GF-D8 (cell line): ENCODE results near the gene RYR3.

Source experiments
- DNase-seq: peaks from one replicate; lab custom pipeline; 2025; lab: John Stamatoyannopoulos, UW

The RYR3 gene

GRCh38 chr15:33716025-33716424 lies 405.3 kb downstream of the RYR3 start:
- no peak for DNase-seq

GRCh38 chr15:33720952-33721351 lies 410.2 kb downstream of the RYR3 start:
- DNase-seq: no peak

GRCh38 chr15:33722005-33722672 lies 411.4 kb downstream of the RYR3 start:
- DNase-seq: no peak

GRCh38 chr15:33722673-33723015 lies 411.9 kb downstream of the RYR3 start:
- no peak for DNase-seq

- no peak for DNase-seq
Measured at GRCh38 chr15:33724321-33725036, 413.7 kb downstream of the RYR3 start.

DNA sequence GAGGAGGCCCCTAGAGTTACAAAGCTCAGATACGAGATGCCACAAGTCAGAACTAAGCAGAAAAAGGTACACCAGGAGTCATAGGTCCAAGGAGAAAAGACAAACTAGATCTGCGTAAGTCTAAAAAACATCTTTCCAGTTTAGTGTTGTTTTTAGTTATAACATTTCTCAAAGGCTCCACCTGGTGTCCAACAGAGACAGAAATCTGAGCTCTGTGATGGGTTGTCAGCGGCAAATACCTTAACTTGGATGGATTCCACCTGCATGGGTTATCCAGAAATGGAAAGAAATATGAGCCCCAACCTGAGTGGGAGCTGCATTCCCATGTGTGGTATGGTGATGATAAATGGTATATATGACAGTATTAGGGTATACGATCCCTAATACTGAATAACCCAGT lies 418.9 kb downstream of the RYR3 start:
- DNase-seq: no peak

DNA sequence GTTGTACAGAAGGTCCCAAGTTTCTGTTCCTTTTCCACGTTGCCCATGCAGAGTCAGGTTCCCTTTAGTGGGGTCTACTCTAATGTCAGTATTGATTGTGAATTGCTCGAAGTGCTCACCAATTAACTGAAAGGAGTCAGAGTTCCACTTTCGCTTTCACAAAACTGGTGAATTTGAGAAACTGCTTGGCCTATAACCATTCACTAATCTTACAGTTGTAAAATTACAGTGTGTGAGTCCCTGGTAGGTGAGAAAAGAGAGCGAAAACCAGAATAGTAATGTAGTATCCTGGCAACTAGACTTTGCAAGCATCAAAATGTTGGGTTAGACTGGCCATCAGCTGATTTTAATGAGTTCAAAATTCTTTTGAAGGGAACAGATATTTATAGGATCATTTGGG lies 420.0 kb downstream of the RYR3 start:
- DNase-seq: no peak

DNA sequence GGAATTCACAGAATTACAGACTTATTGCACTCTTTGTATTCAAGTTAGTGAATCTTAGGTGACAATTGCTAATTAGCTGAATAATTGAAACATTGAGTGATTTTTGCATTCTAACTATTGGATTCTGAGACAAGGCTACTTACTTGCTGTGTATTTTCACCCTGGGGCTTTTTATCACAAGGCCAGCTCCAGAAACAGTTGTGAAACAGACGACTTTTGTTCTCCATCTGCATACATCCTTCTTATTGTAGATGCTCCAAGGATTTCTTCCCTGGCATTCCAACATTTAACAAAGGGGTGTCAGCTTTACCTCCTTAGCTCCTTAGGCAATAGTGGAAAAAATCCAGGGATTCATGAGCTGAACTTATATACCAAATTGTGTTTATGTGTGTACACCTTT lies 424.4 kb downstream of the RYR3 start:
- no peak for DNase-seq

DNA sequence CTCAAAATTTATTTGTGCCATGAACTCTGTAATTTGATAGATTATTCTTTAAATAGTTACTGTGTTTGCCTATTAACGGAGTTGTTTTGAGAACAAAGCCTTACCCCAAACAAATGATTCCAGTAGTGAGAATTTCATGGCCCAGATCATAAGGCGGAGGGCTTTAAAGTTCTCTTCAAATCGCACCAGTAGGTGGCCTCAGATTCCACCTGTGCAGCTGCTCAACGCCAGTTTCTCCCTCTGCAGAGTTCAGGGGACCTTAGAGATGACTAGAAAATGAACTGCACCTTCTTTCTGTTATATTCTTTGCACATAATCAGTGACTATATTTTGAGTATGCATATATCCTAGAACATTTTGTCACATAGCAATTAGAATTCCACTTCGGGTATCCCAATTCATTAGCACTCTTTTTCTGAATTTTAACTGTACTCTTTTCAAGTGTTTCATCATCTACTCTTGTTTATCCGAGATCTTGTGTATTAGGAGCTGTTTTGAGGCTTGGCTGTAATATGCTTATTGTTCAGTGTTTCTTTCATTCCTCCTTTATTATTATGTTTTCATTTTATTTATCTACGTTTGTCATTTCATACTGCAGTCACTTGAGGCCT lies 425.0 kb downstream of the RYR3 start:
- no peak for DNase-seq

DNA sequence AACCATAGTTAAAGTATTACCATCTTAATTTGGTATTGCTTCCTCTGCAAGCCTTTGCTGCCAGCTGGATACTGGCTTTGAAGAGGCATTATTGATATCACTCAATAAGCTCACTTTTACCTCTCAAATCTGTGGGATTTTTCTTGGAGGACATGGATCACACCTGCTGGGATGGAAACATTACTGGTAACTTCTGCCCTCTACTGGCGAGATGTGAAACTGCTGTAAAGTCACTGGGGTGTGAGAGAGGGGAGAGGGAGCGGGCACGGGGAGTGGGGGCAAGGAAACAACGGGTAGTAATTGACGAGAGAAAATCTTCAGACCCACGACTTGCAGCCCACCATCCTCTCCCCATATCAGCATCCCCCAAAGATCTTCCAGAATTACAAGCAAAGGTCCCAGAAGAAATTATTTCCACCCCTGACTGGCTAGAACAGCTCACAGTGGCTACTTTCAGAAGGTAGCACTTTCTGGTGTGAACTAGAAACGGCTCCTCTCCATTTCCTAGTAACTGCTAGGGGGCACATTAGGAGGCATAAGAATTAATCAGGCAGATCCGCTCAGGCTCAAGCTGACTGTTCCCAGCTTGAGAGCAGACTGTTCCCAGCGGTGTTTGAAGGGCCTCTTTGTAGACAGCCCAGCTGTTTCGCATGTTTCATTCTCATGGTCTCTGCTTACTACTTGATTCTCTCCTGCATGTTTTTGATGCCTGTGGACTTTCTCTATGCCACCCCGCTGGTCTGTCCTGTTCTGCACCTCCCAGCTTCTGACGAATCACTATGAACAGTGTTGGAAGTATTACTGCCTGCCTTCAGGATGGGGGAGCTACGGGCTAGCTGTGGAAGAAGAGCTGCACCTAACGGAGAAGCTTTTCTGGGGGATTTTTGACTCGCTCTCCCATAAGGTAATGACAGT lies 427.2 kb downstream of the RYR3 start:
- no peak for DNase-seq

GRCh38 chr15:33738941-33739664 lies 428.3 kb downstream of the RYR3 start:
- DNase-seq: no peak

GRCh38 chr15:33742306-33742705 lies 431.5 kb downstream of the RYR3 start:
- no peak for DNase-seq

- no peak for DNase-seq
Measured at GRCh38 chr15:33742800-33743199, 432.0 kb downstream of the RYR3 start.

DNA sequence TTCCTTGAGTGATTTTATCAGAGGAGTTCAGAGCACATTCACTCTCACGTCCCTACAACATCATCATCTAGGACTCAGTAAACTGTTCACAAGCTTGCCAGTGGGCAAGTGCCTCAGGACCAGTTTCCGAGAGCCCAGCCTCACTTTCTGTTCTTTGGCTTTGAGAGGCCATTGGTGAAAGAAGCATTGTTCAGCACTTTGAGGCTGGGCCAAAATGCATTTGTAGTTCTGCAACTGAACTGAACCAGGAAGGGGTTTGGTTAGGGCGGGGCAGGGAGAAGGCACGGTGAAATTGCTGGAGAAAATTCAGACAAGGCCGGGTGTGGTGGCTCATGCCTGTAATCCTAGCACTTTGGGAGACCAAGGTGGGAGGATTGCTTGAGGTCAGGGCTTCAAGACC lies 435.4 kb downstream of the RYR3 start:
- no peak for DNase-seq

GRCh38 chr15:33753012-33753411 lies 442.2 kb downstream of the RYR3 start:
- no peak for DNase-seq

DNA sequence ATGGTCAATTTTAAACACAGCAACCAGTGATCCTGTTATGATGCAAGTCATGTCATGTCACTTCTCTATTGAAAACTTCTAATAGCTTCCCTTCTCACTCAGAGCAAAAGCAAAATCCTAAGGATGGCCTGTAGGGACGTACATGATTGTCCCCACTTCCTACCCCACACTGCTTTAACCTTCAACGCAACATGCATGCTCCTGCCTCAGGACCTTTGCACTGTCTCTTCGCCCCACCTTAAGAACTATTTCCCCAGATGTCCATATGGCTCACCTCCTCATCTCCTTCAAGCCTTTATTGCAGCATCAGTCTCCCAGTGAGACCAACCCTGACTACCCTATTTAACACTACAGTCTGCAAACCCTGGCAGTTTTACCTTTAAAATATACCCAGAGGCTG lies 443.5 kb downstream of the RYR3 start:
- DNase-seq: no peak

DNA sequence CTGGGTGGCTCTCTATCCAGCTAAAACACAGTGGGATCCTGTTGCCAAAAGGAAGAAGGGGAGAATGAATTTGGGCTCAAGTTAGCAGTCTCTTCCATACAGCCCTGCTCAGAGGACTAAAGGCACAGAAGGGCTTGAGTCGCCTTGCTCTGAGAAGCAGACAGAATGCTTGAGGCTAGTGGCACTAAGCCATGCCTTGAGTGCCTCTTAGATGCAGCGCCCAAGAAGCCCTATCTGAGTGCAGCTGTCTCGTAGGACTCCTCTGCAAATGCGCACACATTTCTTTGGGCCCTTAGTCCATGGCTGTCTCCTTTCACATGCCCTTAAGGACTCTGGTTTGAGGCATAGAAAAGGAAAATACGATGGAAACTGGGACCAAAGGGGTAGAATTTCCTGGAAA lies 446.2 kb downstream of the RYR3 start:
- no peak for DNase-seq

GRCh38 chr15:33757516-33758232 lies 446.9 kb downstream of the RYR3 start:
- DNase-seq: no peak

DNA sequence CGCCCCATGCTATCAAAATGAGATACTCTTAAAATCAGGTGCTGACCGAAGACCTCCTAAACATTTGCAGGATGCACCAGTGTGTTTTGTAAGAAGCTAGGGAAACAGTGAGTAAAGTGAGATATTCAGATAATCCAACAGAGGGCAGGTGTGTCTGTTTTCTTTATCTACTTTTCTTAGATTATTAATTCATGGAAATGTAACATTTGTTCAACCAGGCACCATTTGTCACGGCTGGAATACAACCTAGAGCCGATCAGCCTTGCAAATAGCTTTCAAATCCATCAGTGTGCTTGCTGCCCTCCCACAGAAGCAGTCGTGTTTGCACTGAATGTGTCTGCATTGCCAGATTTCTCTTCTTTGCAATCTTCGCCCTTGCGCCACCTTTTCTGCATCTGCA lies 455.6 kb downstream of the RYR3 start:
- no peak for DNase-seq

DNA sequence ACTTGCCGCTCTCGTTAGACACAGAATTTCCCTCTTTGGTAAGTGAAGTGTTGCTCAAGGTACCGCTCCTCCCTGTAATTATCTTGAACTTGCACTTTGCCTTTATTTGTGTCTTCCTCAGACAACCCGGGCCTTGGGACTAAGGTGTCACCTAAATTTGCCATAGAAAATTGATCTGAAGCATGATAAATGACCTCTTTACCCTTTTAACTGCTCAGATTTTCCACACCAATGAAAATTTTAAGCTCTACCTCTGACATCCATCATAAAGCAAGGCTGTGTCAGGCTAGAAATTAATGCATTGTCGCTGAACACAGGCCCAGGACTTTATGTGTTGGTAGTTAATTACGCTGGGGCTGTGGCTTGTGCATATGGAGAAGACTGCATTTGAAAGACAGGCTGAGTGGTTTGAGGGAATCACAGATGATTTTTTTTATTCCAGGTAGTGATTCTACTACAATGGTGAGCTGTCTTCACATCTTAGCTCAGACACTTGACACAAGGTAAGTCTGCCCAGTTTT lies 458.0 kb downstream of the RYR3 start:
- DNase-seq: no peak

GRCh38 chr15:33773969-33774368 lies 463.2 kb downstream of the RYR3 start:
- DNase-seq: no peak
